Osteocyte (in vitro differentiated cells): ENCODE results near the gene RMDN2. TPM values are rescaled to one million over a fixed set of nuclear protein-coding genes. Genes with fewer than 3 reads are reported as not detected.

Source experiments
- DNase-seq: peaks from one replicate; pipeline ENCODE4 v3.0.0; 2021; ENCODE audit warnings: mixed read lengths; ENCODE audit not compliant: unreplicated experiment; ENCODE audit errors: extremely low spot score
- H3K27ac Mint-ChIP-seq: one replicate; pipeline ENCODE4 v1.8.0; 2021; ENCODE audit warnings: mild to moderate bottlenecking, mixed read lengths; ENCODE audit not compliant: unreplicated experiment
- H3K27me3 Mint-ChIP-seq: one replicate; pipeline ENCODE4 v1.8.0; 2021; ENCODE audit warnings: mixed read lengths; ENCODE audit not compliant: unreplicated experiment
- H3K36me3 Mint-ChIP-seq: one replicate; pipeline ENCODE4 v1.8.0; 2021; ENCODE audit warnings: mixed read lengths; ENCODE audit not compliant: unreplicated experiment
- H3K4me1 Mint-ChIP-seq: one replicate; pipeline ENCODE4 v1.8.0; 2021; ENCODE audit warnings: mixed read lengths; ENCODE audit not compliant: unreplicated experiment
- H3K4me3 Mint-ChIP-seq: one replicate; pipeline ENCODE4 v1.8.0; 2021; ENCODE audit warnings: mild to moderate bottlenecking, moderate library complexity, mixed read lengths; ENCODE audit not compliant: unreplicated experiment
- H3K9me3 Mint-ChIP-seq: one replicate; pipeline ENCODE4 v1.8.0; 2021; ENCODE audit warnings: mixed read lengths; ENCODE audit not compliant: unreplicated experiment
- CTCF ChIP-seq: fragments of 200-600 bp; sonication (generic); IDR thresholded peaks from 2 replicates; pipeline ENCODE4 v1.5.0; 2021; ENCODE audit warnings: antibody characterized with exemption, mild to moderate bottlenecking, moderate library complexity
- total RNA-seq: library from RNA; stranded (reverse); gene quantifications from 2 replicates; pipeline ENCODE4 v1.2.1, GENCODE V29; 2021

Gene RMDN2
- total RNA-seq, 1 donor from 2014 or later: 8.4 TPM

- no peak for TF ChIP-seq CTCF
- peaks cover 3% of the 10 kb centered on the region for H3K36me3 Mint-ChIP-seq
- H3K4me3 Mint-ChIP-seq: no peak overlapping the region
- peaks cover 4% of the 10 kb centered on the region for H3K9me3 Mint-ChIP-seq
- DNase-seq: no peak
- no peak overlapping the region for H3K27ac Mint-ChIP-seq
- no peaks in the 10 kb centered on the region for H3K4me1 Mint-ChIP-seq
- H3K27me3 Mint-ChIP-seq: peaks cover 5% of the 10 kb centered on the region
Observed at GRCh38 chr2:37904993-37905392, 20.1 kb upstream of the RMDN2 start.

GRCh38 chr2:37906131-37906530 lies 19.0 kb upstream of the RMDN2 start:
- H3K9me3 Mint-ChIP-seq: no peaks in the 10 kb centered on the region
- no peaks in the 10 kb centered on the region for H3K4me1 Mint-ChIP-seq
- no peak for TF ChIP-seq CTCF
- H3K4me3 Mint-ChIP-seq: no peak overlapping the region
- peaks cover 5% of the 10 kb centered on the region for H3K27me3 Mint-ChIP-seq
- H3K36me3 Mint-ChIP-seq: peaks cover 3% of the 10 kb centered on the region
- DNase-seq: no peak
- H3K27ac Mint-ChIP-seq: no peak overlapping the region

GRCh38 chr2:37907501-37908225 lies 17.4 kb upstream of the RMDN2 start:
- H3K4me3 Mint-ChIP-seq: no peak overlapping the region
- TF ChIP-seq CTCF: no peak
- DNase-seq: no peak
- H3K27ac Mint-ChIP-seq: no peak overlapping the region
- peaks cover 2% of the 10 kb centered on the region for H3K27me3 Mint-ChIP-seq
- peaks cover 8% of the 10 kb centered on the region for H3K4me1 Mint-ChIP-seq
- no peaks in the 10 kb centered on the region for H3K9me3 Mint-ChIP-seq
- no peaks in the 10 kb centered on the region for H3K36me3 Mint-ChIP-seq

- no peak for TF ChIP-seq CTCF
- Mint-ChIP-seq H3K4me1 (peaks cover 10% of the 10 kb centered on the region), H3K27me3 (no peaks in the 10 kb centered on the region), H3K9me3 (no peaks in the 10 kb centered on the region), H3K4me3 (no peak overlapping the region), H3K36me3 (no peaks in the 10 kb centered on the region), H3K27ac (peak overlapping the region; percentile 13)
- no peak for DNase-seq
Observed at GRCh38 chr2:37911296-37911873, 13.7 kb upstream of the RMDN2 start.

GRCh38 chr2:37912056-37912455 lies 13.0 kb upstream of the RMDN2 start:
- Mint-ChIP-seq H3K36me3 (no peaks in the 10 kb centered on the region), H3K4me1 (peaks cover 10% of the 10 kb centered on the region), H3K27me3 (no peaks in the 10 kb centered on the region), H3K4me3 (no peak overlapping the region), H3K9me3 (no peaks in the 10 kb centered on the region), H3K27ac (peak overlapping the region; percentile 13)
- DNase-seq: no peak
- no peak for TF ChIP-seq CTCF
